ENCODE data around the gene ZCCHC9.
"Not testable (repeated sequence)": the region's sequence is repeated elsewhere in the genome, so short reads cannot be mapped to it uniquely, and the experiment has no call there.

The ZCCHC9 gene

GRCh38 chr5:81308836-81309235 is 7.4 kb downstream of the ZCCHC9 start:
- no peak for DNase-seq

GRCh38 chr5:81310402-81311063 is 9.1 kb downstream of the ZCCHC9 start:
- DNase-seq = no peak

GRCh38 chr5:81313278-81313677 is 11.9 kb downstream of the ZCCHC9 start:
- DNase-seq = no peak

- no peak for DNase-seq
Observed at GRCh38 chr5:81313686-81314085, 12.3 kb downstream of the ZCCHC9 start.

- DNase-seq = no peak
Observed at GRCh38 chr5:81314581-81314980, 13.2 kb downstream of the ZCCHC9 start.

- DNase-seq = no peak
Observed at GRCh38 chr5:81315336-81315735, 13.9 kb downstream of the ZCCHC9 start.

- no peak for DNase-seq
Observed at GRCh38 chr5:81315830-81316229, 14.4 kb downstream of the ZCCHC9 start.

GRCh38 chr5:81316571-81316970 is 15.2 kb downstream of the ZCCHC9 start:
- no peak for DNase-seq

GRCh38 chr5:81317536-81317935 is 16.1 kb downstream of the ZCCHC9 start:
- no peak for DNase-seq

- DNase-seq = no peak
Observed at GRCh38 chr5:81326554-81326953, 25.2 kb downstream of the ZCCHC9 start.

- no peak for DNase-seq
Observed at GRCh38 chr5:81334304-81335061, 33.1 kb downstream of the ZCCHC9 start.

GRCh38 chr5:81335946-81336345 is 34.6 kb downstream of the ZCCHC9 start:
- no peak for DNase-seq

GRCh38 chr5:81336556-81336955 is 35.2 kb downstream of the ZCCHC9 start:
- no peak for DNase-seq

- no peak for DNase-seq
Observed at GRCh38 chr5:81337803-81338202, 36.4 kb downstream of the ZCCHC9 start.

GRCh38 chr5:81338213-81338612 is 36.8 kb downstream of the ZCCHC9 start:
- DNase-seq = not testable (repeated sequence)

- no peak for DNase-seq
Observed at GRCh38 chr5:81344736-81345135, 43.3 kb downstream of the ZCCHC9 start.

- no peak for DNase-seq
Observed at GRCh38 chr5:81345411-81346003, 44.1 kb downstream of the ZCCHC9 start.

GRCh38 chr5:81349161-81349560 is 47.8 kb downstream of the ZCCHC9 start:
- DNase-seq = no peak

- DNase-seq = no peak
Observed at GRCh38 chr5:81350507-81350906, 49.1 kb downstream of the ZCCHC9 start.

GRCh38 chr5:81353189-81353588 is 51.8 kb downstream of the ZCCHC9 start:
- no peak for DNase-seq

GRCh38 chr5:81354093-81354492 is 52.7 kb downstream of the ZCCHC9 start:
- no peak for DNase-seq

- no peak for DNase-seq
Observed at GRCh38 chr5:81355291-81356251, 54.2 kb downstream of the ZCCHC9 start.

- DNase-seq = no peak
Observed at GRCh38 chr5:81359108-81359507, 57.7 kb downstream of the ZCCHC9 start.
